HepG2 (cell line): Measurements from ENCODE around the gene PPP1R8. TPM values are rescaled to one million over a fixed set of nuclear protein-coding genes. Genes with fewer than 3 reads are reported as not detected.

Source experiments
- ARID2 ChIP-seq: sonication (generic); formaldehyde crosslinking; IDR thresholded peaks from 2 replicates; pipeline ENCODE4 v1.8.1; 2022; ENCODE audit warnings: mild to moderate bottlenecking, missing genetic modification reagents, borderline replicate concordance
- BHLHE40 ChIP-seq: IDR thresholded peaks from 2 replicates; pipeline ENCODE4 v1.6.1; 2011; ENCODE audit warnings: low read length, improper control_type of control experiment
- CREB1 ChIP-seq, 2 experiments: fragments of 450-650 bp in 1 of 2; IDR thresholded peaks; 2 replicates each; pipeline ENCODE4 v1.6.1; 2016 to 2017; ENCODE audit warnings: control low read depth in 1 of 2, mild to moderate bottlenecking in 1 of 2, missing compliant biosample characterization in 1 of 2, missing genetic modification characterization in 1 of 2
- GLMP ChIP-seq: sonication (generic); formaldehyde crosslinking; IDR thresholded peaks from 2 replicates; pipeline ENCODE4 v1.9.0; 2021; ENCODE audit warnings: missing genetic modification reagents, mild to moderate bottlenecking, borderline replicate concordance
- HMGA1 ChIP-seq: sonication (generic); formaldehyde crosslinking; conservative IDR thresholded peaks from 2 replicates; pipeline ENCODE4 v1.4.0; 2020; ENCODE audit warnings: missing genetic modification reagents
- HOXA3 ChIP-seq: sonication (generic); formaldehyde crosslinking; IDR thresholded peaks from 2 replicates; pipeline ENCODE4 v1.5.0; 2020; ENCODE audit warnings: missing genetic modification reagents
- MTF2 ChIP-seq: sonication (generic); formaldehyde crosslinking; IDR thresholded peaks from 2 replicates; pipeline ENCODE4 v1.5.0; 2020; ENCODE audit warnings: missing genetic modification reagents, borderline replicate concordance
- MXD4 ChIP-seq: IDR thresholded peaks from 2 replicates; pipeline ENCODE4 v1.6.1; 2016; ENCODE audit warnings: mild to moderate bottlenecking, missing biosample characterization, missing genetic modification reagents
- NFIB ChIP-seq: sonication (generic); formaldehyde crosslinking; IDR thresholded peaks from 2 replicates; pipeline ENCODE4 v1.9.0; 2021; ENCODE audit warnings: missing genetic modification reagents, mild to moderate bottlenecking, borderline replicate concordance
- NR2F2 ChIP-seq: IDR thresholded peaks from 2 replicates; pipeline ENCODE4 v1.6.1; 2012; ENCODE audit warnings: low read depth, inconsistent platforms, borderline replicate concordance
- SRF ChIP-seq: IDR thresholded peaks from 2 replicates; pipeline ENCODE4 v1.6.1; 2011; ENCODE audit warnings: mild to moderate bottlenecking, low read depth, low read length, moderate library complexity
- ZBTB7B ChIP-seq: sonication (generic); formaldehyde crosslinking; IDR thresholded peaks from 2 replicates; pipeline ENCODE4 v1.4.0; 2020; ENCODE audit warnings: missing genetic modification reagents
- ZFP36 ChIP-seq: fragments of 150-350 bp; IDR thresholded peaks from 2 replicates; pipeline ENCODE4 v1.6.1; 2018; ENCODE audit warnings: borderline replicate concordance, low read length, low read depth; ENCODE audit not compliant: partially characterized antibody
- ZFP36L2 ChIP-seq: sonication (generic); formaldehyde crosslinking; IDR thresholded peaks from 2 replicates; pipeline ENCODE4 v1.4.0; 2020; ENCODE audit warnings: missing genetic modification reagents
- ZFP62 ChIP-seq: sonication (generic); formaldehyde crosslinking; IDR thresholded peaks from 2 replicates; pipeline ENCODE4 v1.4.0; 2020; ENCODE audit warnings: missing genetic modification reagents
- ZNF224 ChIP-seq: sonication (generic); formaldehyde crosslinking; IDR thresholded peaks from 2 replicates; pipeline ENCODE4 v1.5.0; 2020; ENCODE audit warnings: mild to moderate bottlenecking, missing genetic modification reagents
- ZNF225 ChIP-seq: sonication (generic); formaldehyde crosslinking; IDR thresholded peaks from 2 replicates; pipeline ENCODE4 v1.4.0; 2020; ENCODE audit warnings: mild to moderate bottlenecking, missing genetic modification reagents
- ZNF280D ChIP-seq: sonication (generic); formaldehyde crosslinking; IDR thresholded peaks from 2 replicates; pipeline ENCODE4 v1.5.1; 2020; ENCODE audit warnings: mild to moderate bottlenecking, missing genetic modification reagents
- ZNF292 ChIP-seq: sonication (generic); formaldehyde crosslinking; IDR thresholded peaks from 2 replicates; pipeline ENCODE4 v1.8.1; 2022; ENCODE audit warnings: mild to moderate bottlenecking, low read depth, missing genetic modification reagents, borderline replicate concordance
- ZNF343 ChIP-seq: sonication (generic); formaldehyde crosslinking; IDR thresholded peaks from 2 replicates; pipeline ENCODE4 v1.4.0; 2020; ENCODE audit warnings: mild to moderate bottlenecking, missing genetic modification reagents
- ZNF510 ChIP-seq: sonication (generic); formaldehyde crosslinking; IDR thresholded peaks from 2 replicates; pipeline ENCODE4 v1.4.0; 2020; ENCODE audit warnings: low read depth, mild to moderate bottlenecking, missing genetic modification reagents
- ZNF512 ChIP-seq: sonication (generic); formaldehyde crosslinking; IDR thresholded peaks from 2 replicates; pipeline ENCODE4 v1.4.0; 2020; ENCODE audit warnings: mild to moderate bottlenecking, missing genetic modification reagents
- ZNF850 ChIP-seq: sonication (generic); formaldehyde crosslinking; conservative IDR thresholded peaks from 2 replicates; pipeline ENCODE4 v1.9.0; 2021; ENCODE audit warnings: mild to moderate bottlenecking, missing genetic modification reagents
- polyA plus RNA-seq, 8 experiments: library from polyadenylated mRNA; depleted of rRNA in 3 of 8; stranded (reverse) in 7 of 8; unstranded in 1 of 8; fragments of >200 nt; fragmentation: Illumina TruSeq in 4 of 8; extraction: Trizol in 4 of 8; gene quantifications; 2 replicates each; pipeline versions ENCODE4 v1.2.1 to v1.2.3, GENCODE V29; 2011 to 2016; ENCODE audit warnings: low read depth in 4 of 8, missing spikeins in 1 of 8, mixed read lengths in 1 of 8; ENCODE audit not compliant: insufficient read depth in 1 of 8
- total RNA-seq, 5 experiments: library from RNA; depleted of rRNA; stranded (reverse); fragments of >200 nt; fragmentation: Illumina TruSeq; extraction: Trizol; gene quantifications; 2 replicates each; pipeline ENCODE4 v1.2.3, GENCODE V29; 2016; ENCODE audit warnings: low read depth in 1 of 5

Gene PPP1R8
- total and polyA plus RNA-seq, 2 of the 13 experiments (the other 11 are each of a cell fraction or from before 2014, with no cell fraction given): 38.3 to 62.2 TPM

GRCh38 chr1:27830621-27831440, at the start of gene PPP1R8 (continued):
- TF ChIP-seq ZNF512 (CRISPR knock-in tag): no peak
- TF ChIP-seq ZNF292 (CRISPR knock-in tag): no peak
- no peak for TF ChIP-seq GLMP (CRISPR knock-in tag)
- TF ChIP-seq SRF: peak; percentile 51; the same call in 1 of the 2 replicates
- no peak for TF ChIP-seq NFIB (CRISPR knock-in tag)
- TF ChIP-seq HMGA1: no peak
- TF ChIP-seq ZNF225: no peak
- TF ChIP-seq ZBTB7B (CRISPR knock-in tag): peak; percentile 47; the same call in 1 of the 2 replicates
- peak; percentile 39; the same call in 1 of the 2 replicates for TF ChIP-seq NR2F2
- no peak for TF ChIP-seq BHLHE40
- TF ChIP-seq ZNF224 (CRISPR knock-in tag): no peak
- TF ChIP-seq MTF2: no peak
- 0 out of 2 replicates have a peak, but pooled peaks have one; percentile 63 for TF ChIP-seq ZNF510 (CRISPR knock-in tag)
- no peak for TF ChIP-seq ZFP36
- peak; percentile 44; the same call in 1 of the 2 replicates for TF ChIP-seq MXD4 (CRISPR knock-in tag)
- TF ChIP-seq ARID2 (CRISPR knock-in tag): no peak
- TF ChIP-seq ZNF850 (CRISPR knock-in tag): no peak
- TF ChIP-seq ZFP62 (CRISPR knock-in tag): no peak
- no peak for TF ChIP-seq ZNF343
- peak; percentile 30; the same call in 1 of the 2 replicates for TF ChIP-seq CREB1 (IDR thresholded peaks at IDR 0.05)
- TF ChIP-seq CREB1 (CRISPR knock-in tag; IDR thresholded peaks at IDR 0.05): peak; percentile 89
- TF ChIP-seq HOXA3 (CRISPR knock-in tag): peak; percentile 86
- TF ChIP-seq ZNF280D (CRISPR knock-in tag): no peak; the same call in 1 of the 2 replicates
- no peak for TF ChIP-seq ZFP36L2 (CRISPR knock-in tag)
